Kidney epithelial cell (primary cell): Measurements from ENCODE around the gene PIGR. TPM values are rescaled to one million over a fixed set of nuclear protein-coding genes. Genes with fewer than 3 reads are reported as not detected.

Experiments
- DNase-seq: peaks from one replicate; pipeline ENCODE4 v3.0.0-alpha.2; 2010; ENCODE audit warnings: low read depth
- H3K27me3 ChIP-seq: 2 replicates; pipeline ENCODE4 v1.6.0; 2011; ENCODE audit warnings: low read length; ENCODE audit not compliant: control insufficient read depth, insufficient read depth
- H3K36me3 ChIP-seq: 2 replicates; pipeline ENCODE4 v1.5.1; 2011; ENCODE audit warnings: low read length; ENCODE audit not compliant: control insufficient read depth, insufficient read depth
- H3K4me3 ChIP-seq: 2 replicates; pipeline ENCODE4 v1.5.1; 2011; ENCODE audit warnings: low read depth, mild to moderate bottlenecking, control low read depth, low read length
- CTCF ChIP-seq: IDR thresholded peaks from 2 replicates; pipeline ENCODE4 v1.5.1; 2011; ENCODE audit warnings: mild to moderate bottlenecking, moderate library complexity, low read length, control low read depth, inconsistent platforms; ENCODE audit not compliant: insufficient read depth, poor library complexity, severe bottlenecking
- total RNA-seq: library from RNA; depleted of rRNA; stranded (reverse); fragments of >200 nt; gene quantifications from 2 replicates; pipeline ENCODE4 v1.2.3, GENCODE V29; 2015

Gene PIGR
- total RNA-seq, 1 donor from 2014 or later, result not detected

GRCh38 chr1:206883876-206884275 lies 62.4 kb downstream of the PIGR start:
- TF ChIP-seq CTCF, result no peak
- Histone ChIP-seq H3K36me3 (no peaks in the 10 kb centered on the region), H3K27me3 (no peaks in the 10 kb centered on the region), H3K4me3 (no peak overlapping the region)
- no peak for DNase-seq

GRCh38 chr1:206883160-206883559 lies 63.1 kb downstream of the PIGR start:
- TF ChIP-seq CTCF, result no peak
- no peak for DNase-seq
- H3K36me3 ChIP-seq, result no peaks in the 10 kb centered on the region
- H3K27me3 ChIP-seq, result no peaks in the 10 kb centered on the region
- H3K4me3 ChIP-seq, result no peak overlapping the region

GRCh38 chr1:206882555-206882954 lies 63.7 kb downstream of the PIGR start:
- no peak for TF ChIP-seq CTCF
- H3K27me3 ChIP-seq, result no peaks in the 10 kb centered on the region
- no peak for DNase-seq
- no peak overlapping the region for H3K4me3 ChIP-seq
- H3K36me3 ChIP-seq, result no peaks in the 10 kb centered on the region

- no peak for TF ChIP-seq CTCF
- H3K27me3 ChIP-seq, result no peaks in the 10 kb centered on the region
- no peak for DNase-seq
- no peak overlapping the region for H3K4me3 ChIP-seq
- no peaks in the 10 kb centered on the region for H3K36me3 ChIP-seq
Measured at GRCh38 chr1:206880314-206880713, 66.0 kb downstream of the PIGR start.

Other genes with a start within 250 kb of the PIGR start
- not detected in 2 replicates for gene IL19, start 175.7 kb downstream of the PIGR start, total RNA-seq
- gene IL10, start 174.0 kb downstream of the PIGR start, total RNA-seq, result not detected in 2 replicates
- not detected in 2 replicates for gene IL20, start 80.8 kb downstream of the PIGR start, total RNA-seq
- 0.38 and 0.82 TPM in 2 replicates for gene IL24, start 49.0 kb downstream of the PIGR start, total RNA-seq
- gene FCMR, start 24.5 kb downstream of the PIGR start, total RNA-seq, result 0.71 TPM in 1 of 2 replicates, not detected in the other
- gene FCAMR, start 24.0 kb upstream of the PIGR start, total RNA-seq, result not detected in 2 replicates
- gene C1orf116, start 86.3 kb upstream of the PIGR start, total RNA-seq, result 34.1 and 39.8 TPM in 2 replicates
- 7.9 and 8.2 TPM in 2 replicates for gene YOD1, start 104.7 kb upstream of the PIGR start, total RNA-seq
- 15.5 and 16.0 TPM in 2 replicates for gene PFKFB2, start 106.8 kb upstream of the PIGR start, total RNA-seq
- gene C4BPB, start 142.4 kb upstream of the PIGR start, total RNA-seq, result not detected in 2 replicates
- gene C4BPA, start 157.8 kb upstream of the PIGR start, total RNA-seq, result not detected in 2 replicates